OCI-LY1 (cell line): ENCODE data around the gene UBR4.

Experiments
- CTCF ChIP-seq: fragments of 200-600 bp; sonication (generic), shearing (Covaris generic); IDR thresholded peaks from 2 replicates; pipeline ENCODE4 v1.5.1; 2017; ENCODE audit warnings: mild to moderate bottlenecking, antibody characterized with exemption, low read length, moderate library complexity, mixed read lengths
- EZH2 ChIP-seq: fragments of 200-600 bp; sonication (generic), shearing (Covaris generic); IDR thresholded peaks from 2 replicates; pipeline ENCODE4 v1.8.0; 2017; ENCODE audit warnings: borderline replicate concordance, mixed run types, mild to moderate bottlenecking, antibody characterized with exemption, low read length, moderate library complexity, mixed read lengths

DNA sequence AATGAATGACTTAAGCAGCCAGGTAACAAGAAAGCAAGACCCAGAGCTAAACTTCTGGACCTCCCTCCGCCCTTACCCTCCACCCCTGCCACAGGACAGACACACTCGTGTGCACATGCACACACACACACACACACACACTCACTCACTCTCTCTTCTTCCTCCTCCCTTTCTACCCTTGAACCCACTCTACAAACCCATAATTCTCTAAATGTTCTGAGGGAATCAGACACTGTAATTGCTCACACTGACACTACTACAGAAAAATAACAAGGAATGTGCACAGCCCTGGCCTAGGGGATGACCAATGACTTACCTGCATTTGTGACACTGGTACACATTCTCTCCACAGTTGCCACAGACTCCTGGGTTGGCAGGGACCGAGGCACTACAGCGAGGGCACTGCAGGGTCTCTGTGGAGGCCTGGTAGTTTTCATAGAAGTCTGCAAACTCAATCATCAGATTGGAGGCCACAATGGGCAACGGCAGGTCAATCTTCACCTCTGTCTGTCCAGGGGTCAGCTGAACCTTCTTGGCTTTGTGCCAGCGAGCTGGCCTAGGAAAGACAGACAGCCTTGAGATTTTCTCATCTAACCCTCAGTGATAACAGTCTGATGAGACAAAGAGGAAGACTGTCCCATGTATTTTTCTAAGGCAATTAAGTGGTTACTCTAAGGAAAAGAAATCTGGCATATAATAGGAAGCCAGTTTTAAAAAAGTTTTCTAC, 94.8 kb downstream of the UBR4 start:
- TF ChIP-seq CTCF (no peak), EZH2 (no peak)
